Astrocyte (in vitro differentiated cells and primary cell): ENCODE data around the gene RHOG. TPM values are rescaled to one million over a fixed set of nuclear protein-coding genes. Genes with fewer than 3 reads are reported as not detected.
A peak's percentile ranks its signal among the peaks of the same experiment; 100 is the strongest.

Experiments
- DNase-seq: peaks from one replicate; pipeline ENCODE4 v3.0.0-alpha.2; 2010; ENCODE audit warnings: low read depth
- FAIRE-seq: peaks from 2 replicates; lab custom pipeline; 2011; peaks lifted over from hg19 to GRCh38; lab: Jason Lieb, UNC
- H2AFZ ChIP-seq: 2 replicates; pipeline ENCODE4 v1.6.0; 2012; ENCODE audit warnings: low read depth, low read length, inconsistent platforms
- H3K27ac ChIP-seq: 2 replicates; pipeline ENCODE4 v1.5.1; 2011; ENCODE audit warnings: low read depth, low read length, inconsistent platforms
- H3K27me3 ChIP-seq: 2 replicates; pipeline ENCODE4 v1.6.0; 2011; ENCODE audit warnings: low read length, inconsistent platforms; ENCODE audit not compliant: insufficient read depth
- H3K36me3 ChIP-seq: 2 replicates; pipeline ENCODE4 v1.5.1; 2011; ENCODE audit warnings: low read length, inconsistent platforms; ENCODE audit not compliant: insufficient read depth
- H3K4me1 ChIP-seq: 2 replicates; pipeline ENCODE4 v1.5.1; 2011; ENCODE audit warnings: low read length, inconsistent platforms; ENCODE audit not compliant: insufficient read depth
- H3K4me2 ChIP-seq: 2 replicates; pipeline ENCODE4 v1.6.0; 2012; ENCODE audit warnings: low read length, inconsistent platforms
- H3K4me3 ChIP-seq: 2 replicates; pipeline ENCODE4 v1.5.1; 2011; ENCODE audit warnings: low read depth, mild to moderate bottlenecking, low read length, inconsistent platforms; ENCODE audit not compliant: insufficient read depth
- H3K79me2 ChIP-seq: 2 replicates; pipeline ENCODE4 v1.6.0; 2012; ENCODE audit warnings: mild to moderate bottlenecking, low read length, inconsistent platforms; ENCODE audit not compliant: insufficient read depth
- H3K9ac ChIP-seq: 2 replicates; pipeline ENCODE4 v1.6.0; 2012; ENCODE audit warnings: mild to moderate bottlenecking, low read length, inconsistent platforms
- H3K9me3 ChIP-seq: 2 replicates; pipeline ENCODE4 v1.5.1; 2012; ENCODE audit warnings: low read depth, mild to moderate bottlenecking, low read length, inconsistent platforms; ENCODE audit not compliant: insufficient read depth
- H4K20me1 ChIP-seq: 2 replicates; pipeline ENCODE4 v1.6.0; 2012; ENCODE audit warnings: low read length, inconsistent platforms; ENCODE audit not compliant: insufficient read depth
- H3K27ac Mint-ChIP-seq: one replicate; pipeline ENCODE4 v1.8.0; 2021; ENCODE audit warnings: mild to moderate bottlenecking, mixed read lengths; ENCODE audit not compliant: unreplicated experiment
- H3K27me3 Mint-ChIP-seq: one replicate; pipeline ENCODE4 v1.8.0; 2021; ENCODE audit warnings: low read depth, mixed read lengths; ENCODE audit not compliant: unreplicated experiment
- H3K36me3 Mint-ChIP-seq: one replicate; pipeline ENCODE4 v1.8.0; 2021; ENCODE audit warnings: low read depth, mixed read lengths; ENCODE audit not compliant: unreplicated experiment
- H3K4me1 Mint-ChIP-seq: one replicate; pipeline ENCODE4 v1.8.0; 2021; ENCODE audit warnings: low read depth, mixed read lengths; ENCODE audit not compliant: unreplicated experiment
- H3K4me3 Mint-ChIP-seq: one replicate; pipeline ENCODE4 v1.8.0; 2021; ENCODE audit warnings: mild to moderate bottlenecking, moderate library complexity, mixed read lengths; ENCODE audit not compliant: unreplicated experiment
- H3K9me3 Mint-ChIP-seq: one replicate; pipeline ENCODE4 v1.8.0; 2021; ENCODE audit warnings: mild to moderate bottlenecking, mixed read lengths; ENCODE audit not compliant: unreplicated experiment
- EZH2 ChIP-seq: IDR thresholded peaks from 2 replicates; pipeline ENCODE4 v1.6.1; 2012; ENCODE audit warnings: mild to moderate bottlenecking, low read length, inconsistent platforms; ENCODE audit not compliant: insufficient read depth
- total RNA-seq: library from RNA; stranded (reverse); gene quantifications from 2 replicates; pipeline ENCODE4 v1.2.1, GENCODE V29; 2021
- TF ChIP-seq, protein P1 (sequence below): IDR thresholded peaks from 2 replicates; pipeline ENCODE4 v1.5.1; 2011; ENCODE audit warnings: low read depth, mild to moderate bottlenecking, inconsistent platforms, low read length, moderate library complexity; ENCODE audit not compliant: insufficient read depth

Gene RHOG
- total RNA-seq, 1 donor from 2014 or later: 54.5 TPM

DNA sequence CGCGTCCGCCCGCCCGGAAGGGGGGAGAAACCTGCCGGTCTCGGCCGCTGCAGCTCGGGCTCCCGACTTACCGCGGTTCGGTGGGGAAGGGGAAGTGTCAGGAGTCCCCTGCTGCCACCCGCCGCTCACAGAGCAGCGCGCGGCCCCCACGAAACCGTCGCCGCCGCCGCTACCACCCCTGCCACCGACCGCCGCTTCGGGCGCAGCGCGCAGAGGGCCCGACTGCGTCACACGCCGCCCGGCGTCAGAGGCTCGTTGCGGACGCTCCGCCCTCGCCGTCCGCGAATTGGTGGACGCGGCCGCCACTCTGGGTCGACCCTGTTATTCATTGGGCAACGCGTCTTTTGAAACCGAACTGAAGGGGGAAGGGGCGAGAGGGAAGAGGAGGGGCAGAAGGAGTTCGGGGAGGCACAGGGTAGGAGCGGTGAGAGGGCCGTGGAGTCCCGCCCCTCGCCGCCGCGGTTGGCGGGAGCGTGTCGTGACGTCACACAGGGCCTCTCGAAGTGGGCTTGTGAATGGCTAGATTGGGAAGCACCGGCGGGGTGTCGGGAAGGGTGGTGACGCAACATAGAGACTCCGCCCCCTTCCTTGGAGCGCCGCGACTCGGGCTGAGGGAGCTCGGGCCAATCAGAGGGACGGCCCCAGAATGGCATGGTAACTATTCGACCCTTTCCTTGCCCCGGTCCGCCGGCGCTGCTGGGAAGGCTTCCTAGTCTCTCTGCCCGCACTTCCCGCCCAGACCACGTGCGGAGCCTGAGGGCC, 43.2 kb downstream of the RHOG start, which contains the start of gene NUP98:
Gene NUP98, minus strand, starts transcription at position 226 of the 762 bp plus-strand sequence. CDS start 15,437 bp downstream, outside the sequence.
- peak; percentile 20 for FAIRE-seq
- Mint-ChIP-seq H3K9me3 (peaks cover 3% of the 10 kb centered on the region), H3K4me1 (peaks cover 8% of the 10 kb centered on the region)

DNA sequence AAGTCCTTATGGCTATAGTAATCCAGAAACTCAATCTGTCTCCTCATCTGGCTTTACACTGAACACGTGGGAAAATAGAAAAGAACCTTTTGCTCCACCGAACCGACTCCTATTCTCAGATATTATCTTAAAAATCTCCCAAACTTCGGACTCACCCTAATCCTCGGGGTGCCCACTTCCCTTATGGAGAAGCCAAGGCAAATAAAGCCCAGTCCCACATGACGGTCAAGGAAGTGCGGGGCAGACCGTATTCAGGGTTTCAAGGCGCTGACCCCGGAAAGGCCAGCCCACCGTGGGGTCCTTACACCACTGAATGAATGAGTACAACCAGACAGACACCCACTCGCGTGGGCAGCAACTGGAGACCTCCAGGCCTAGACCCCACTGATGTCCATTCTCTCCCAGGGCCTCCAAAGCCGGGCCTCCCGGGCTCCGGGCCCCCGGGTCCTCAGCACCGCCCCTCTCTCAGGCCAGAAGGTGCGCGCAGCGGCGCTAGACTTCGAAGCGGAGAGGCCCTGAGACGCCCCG, 43.9 kb downstream of the RHOG start:
- Histone ChIP-seq H3K9ac (peak overlapping the region; percentile 97), H3K27ac (peak overlapping the region; percentile 93), H3K4me2 (peak overlapping the region; percentile 96), H3K27me3 (no peaks in the 10 kb centered on the region), H3K36me3 (peaks cover 14% of the 10 kb centered on the region), H3K9me3 (no peaks in the 10 kb centered on the region), H3K79me2 (peaks cover 55% of the 10 kb centered on the region), H4K20me1 (peaks cover 45% of the 10 kb centered on the region), H3K4me3 (peak overlapping the region; percentile 92), H2AFZ (peak overlapping the region; percentile 86), H3K4me1 (peaks cover 15% of the 10 kb centered on the region)
- H3K9me3 Mint-ChIP-seq: peaks cover 3% of the 10 kb centered on the region
- no peaks in the 10 kb centered on the region for H3K27me3 Mint-ChIP-seq
- no peak for TF ChIP-seq EZH2
- H3K36me3 Mint-ChIP-seq: peaks cover 6% of the 10 kb centered on the region
- H3K4me1 Mint-ChIP-seq: peaks cover 8% of the 10 kb centered on the region
- DNase-seq (no peak), FAIRE-seq (no peak)
- H3K27ac Mint-ChIP-seq: peak overlapping the region; percentile 98
- H3K4me3 Mint-ChIP-seq: peak overlapping the region; percentile 99

More for the DNA sequence above, 43.2 kb downstream of the RHOG start, which contains the start of gene NUP98:
- Histone ChIP-seq H3K27me3 (no peaks in the 10 kb centered on the region), H3K27ac (peak within 1 kb of the TSS; percentile 93), H3K4me1 (peaks cover 15% of the 10 kb centered on the region), H3K4me2 (peak within 1 kb of the TSS; percentile 96), H3K36me3 (peaks cover 9% of the 10 kb centered on the region), H3K79me2 (peaks cover 49% of the 10 kb centered on the region), H3K9me3 (no peaks in the 10 kb centered on the region), H4K20me1 (peaks cover 39% of the 10 kb centered on the region), H3K9ac (peak within 1 kb of the TSS; percentile 97), H3K4me3 (peak within 1 kb of the TSS; percentile 92), H2AFZ (peak within 1 kb of the TSS; percentile 92)
- Mint-ChIP-seq H3K27me3 (no peaks in the 10 kb centered on the region), H3K36me3 (peaks cover 5% of the 10 kb centered on the region), H3K4me3 (peak within 1 kb of the TSS; percentile 99), H3K27ac (peak within 1 kb of the TSS; percentile 98)
- no peak for TF ChIP-seq EZH2
- peak; percentile 99 for DNase-seq

DNA sequence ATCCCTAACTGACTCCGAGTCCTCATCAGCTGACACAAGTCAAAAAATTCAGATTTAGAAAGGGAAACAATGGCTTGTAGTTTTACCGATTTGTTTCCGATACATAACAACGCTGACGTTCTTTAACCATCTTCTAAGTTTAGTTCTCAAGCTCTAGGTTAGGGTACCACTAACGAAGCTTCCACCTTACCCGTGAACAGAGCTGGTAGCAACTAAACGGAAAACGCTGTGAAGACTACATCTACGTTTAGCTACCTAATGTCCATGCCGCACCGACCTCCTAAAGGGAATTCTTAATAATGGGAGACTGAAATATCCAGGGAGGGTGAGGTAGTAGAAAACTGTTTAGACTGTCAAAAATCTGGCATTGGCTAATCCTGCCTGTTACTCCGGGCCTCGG, 44.4 kb downstream of the RHOG start:
- no peak for FAIRE-seq
- Histone ChIP-seq H3K27me3 (no peaks in the 10 kb centered on the region), H3K4me1 (peaks cover 15% of the 10 kb centered on the region), H4K20me1 (peaks cover 46% of the 10 kb centered on the region), H3K27ac (peak overlapping the region; percentile 93), H3K9ac (peak overlapping the region; percentile 97), H3K4me2 (peak overlapping the region; percentile 96), H3K4me3 (peak overlapping the region; percentile 92), H3K36me3 (peaks cover 14% of the 10 kb centered on the region), H3K9me3 (no peaks in the 10 kb centered on the region), H2AFZ (no peak overlapping the region), H3K79me2 (peaks cover 60% of the 10 kb centered on the region)
- no peak for DNase-seq
- no peak for TF ChIP-seq EZH2
- TF ChIP-seq, protein P1, sequence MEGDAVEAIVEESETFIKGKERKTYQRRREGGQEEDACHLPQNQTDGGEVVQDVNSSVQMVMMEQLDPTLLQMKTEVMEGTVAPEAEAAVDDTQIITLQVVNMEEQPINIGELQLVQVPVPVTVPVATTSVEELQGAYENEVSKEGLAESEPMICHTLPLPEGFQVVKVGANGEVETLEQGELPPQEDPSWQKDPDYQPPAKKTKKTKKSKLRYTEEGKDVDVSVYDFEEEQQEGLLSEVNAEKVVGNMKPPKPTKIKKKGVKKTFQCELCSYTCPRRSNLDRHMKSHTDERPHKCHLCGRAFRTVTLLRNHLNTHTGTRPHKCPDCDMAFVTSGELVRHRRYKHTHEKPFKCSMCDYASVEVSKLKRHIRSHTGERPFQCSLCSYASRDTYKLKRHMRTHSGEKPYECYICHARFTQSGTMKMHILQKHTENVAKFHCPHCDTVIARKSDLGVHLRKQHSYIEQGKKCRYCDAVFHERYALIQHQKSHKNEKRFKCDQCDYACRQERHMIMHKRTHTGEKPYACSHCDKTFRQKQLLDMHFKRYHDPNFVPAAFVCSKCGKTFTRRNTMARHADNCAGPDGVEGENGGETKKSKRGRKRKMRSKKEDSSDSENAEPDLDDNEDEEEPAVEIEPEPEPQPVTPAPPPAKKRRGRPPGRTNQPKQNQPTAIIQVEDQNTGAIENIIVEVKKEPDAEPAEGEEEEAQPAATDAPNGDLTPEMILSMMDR: no peak
- Mint-ChIP-seq H3K27me3 (no peaks in the 10 kb centered on the region), H3K4me1 (peaks cover 8% of the 10 kb centered on the region), H3K4me3 (peak overlapping the region; percentile 99), H3K27ac (peak overlapping the region; percentile 98), H3K36me3 (peaks cover 6% of the 10 kb centered on the region), H3K9me3 (peaks cover 3% of the 10 kb centered on the region)
